Esophagus muscularis mucosa (tissue), 4 donors: Measurements from ENCODE around the gene ULK3.

Source experiments
- CTCF ChIP-seq, 3 experiments: fragments of 200-600 bp in 2 of 3; fragments of 450-650 bp in 1 of 3; sonication (generic) in 2 of 3; IDR thresholded peaks; one replicate each; pipeline ENCODE4 v1.5.1; 2017 to 2019; ENCODE audit warnings: antibody characterized with exemption in 3 of 3, mild to moderate bottlenecking in 2 of 3, moderate library complexity in 1 of 3
- EP300 ChIP-seq: sonication (generic); formaldehyde crosslinking; IDR thresholded peaks from one replicate; pipeline ENCODE4 v1.6.1; 2017; ENCODE audit warnings: antibody characterized with exemption
- POLR2A ChIP-seq: fragments of 450-650 bp; IDR thresholded peaks from one replicate; pipeline ENCODE4 v1.6.1; 2017; ENCODE audit warnings: antibody characterized with exemption, moderate library complexity, mild to moderate bottlenecking, low read depth
- POLR2AphosphoS5 ChIP-seq, 2 donors: sonication (generic); formaldehyde crosslinking; IDR thresholded peaks; one replicate each; pipeline ENCODE4 v1.6.1; 2017; ENCODE audit warnings: antibody characterized with exemption in 2 of 2

GRCh38 chr15:74791667-74792066, 51.3 kb downstream of the ULK3 start:
- TF ChIP-seq POLR2A = no peak
- no peak for TF ChIP-seq CTCF (IDR thresholded peaks at IDR 0.05)
- no peak for TF ChIP-seq POLR2AphosphoS5 (IDR thresholded peaks at IDR 0.05)
- TF ChIP-seq EP300 = no peak
